SK-N-SH (cell line): ENCODE results near the gene GRIK1. TPM values are rescaled to one million over a fixed set of nuclear protein-coding genes. Genes with fewer than 3 reads are reported as not detected.

Experiments
- CTCF ChIA-PET: fragments of 300-600, 350-600 bp; formaldehyde crosslinking; extraction: SDS; loops from one replicate; lab custom pipeline; 2021; lab: Yijun Ruan, JAX
- POLR2A ChIA-PET: fragments of 350-600 bp; sonication (Branson Sonifier 250); formaldehyde crosslinking; extraction: SDS; loops from one replicate; lab custom pipeline; 2020; ENCODE audit warnings: antibody characterized with exemption, inconsistent platforms; lab: Yijun Ruan, JAX
- DNase-seq: peaks from one replicate; pipeline ENCODE4 v3.0.0; 2012
- H2AFZ ChIP-seq: fragments of 200-600 bp; sonication (generic); 2 replicates; pipeline ENCODE4 v1.8.1; 2016; ENCODE audit warnings: antibody characterized with exemption, mild to moderate bottlenecking, low read depth
- H3F3A ChIP-seq: fragments of 200-600 bp; sonication (generic); replicated peaks from 2 replicates; pipeline ENCODE3; 2016; ENCODE audit warnings: antibody characterized with exemption, mild to moderate bottlenecking; ENCODE audit not compliant: insufficient read depth
- H3K27ac ChIP-seq, 2 experiments: fragments of 200-500 bp in 1 of 2; fragments of 200-600 bp in 1 of 2; sonication (Bioruptor generic) in 1 of 2; sonication (generic), shearing (Covaris generic) in 1 of 2; 2 replicates each; pipeline versions ENCODE4 v1.5.1 to v1.6.1; 2014 to 2016; ENCODE audit warnings: low read depth in 2 of 2, inconsistent platforms in 1 of 2, low read length in 1 of 2, mild to moderate bottlenecking in 1 of 2, mixed read lengths in 1 of 2
- H3K27me3 ChIP-seq: fragments of 200-600 bp; sonication (generic), shearing (Covaris generic); 2 replicates; pipeline ENCODE4 v1.6.1; 2016; ENCODE audit warnings: mixed run types; ENCODE audit not compliant: insufficient read depth
- H3K36me3 ChIP-seq, 2 experiments: fragments of 200-500 bp in 1 of 2; fragments of 200-600 bp in 1 of 2; sonication (Bioruptor generic) in 1 of 2; sonication (generic) in 1 of 2; replicated peaks in 1 of 2; 2 replicates each; pipeline versions ENCODE3 to v1.5.1; 2014 to 2016; ENCODE audit warnings: low read length in 1 of 2, mild to moderate bottlenecking in 1 of 2; ENCODE audit not compliant: insufficient read depth in 2 of 2, control insufficient read depth in 1 of 2
- H3K4me1 ChIP-seq, 2 experiments: fragments of 200-500 bp in 1 of 2; fragments of 200-600 bp in 1 of 2; sonication (Bioruptor generic) in 1 of 2; sonication (generic), shearing (Covaris generic) in 1 of 2; 2 replicates each; pipeline versions ENCODE4 v1.5.1 to v1.6.1; 2014 to 2016; ENCODE audit warnings: low read depth in 1 of 2, low read length in 1 of 2, mixed run types in 1 of 2; ENCODE audit not compliant: insufficient read depth in 2 of 2, control insufficient read depth in 1 of 2
- H3K4me2 ChIP-seq: fragments of 200-600 bp; sonication (generic), shearing (Covaris generic); 2 replicates; pipeline ENCODE4 v1.6.1; 2017; ENCODE audit warnings: mixed run types
- H3K4me3 ChIP-seq, 2 experiments: fragments of 200-500 bp in 1 of 2; fragments of 200-600 bp in 1 of 2; sonication (Bioruptor generic) in 1 of 2; sonication (generic), shearing (Covaris generic) in 1 of 2; 2 replicates each; pipeline versions ENCODE4 v1.5.1 to v1.8.1; 2014 to 2016; ENCODE audit warnings: low read depth in 2 of 2, inconsistent platforms in 1 of 2, low read length in 1 of 2, mild to moderate bottlenecking in 1 of 2, mixed read lengths in 1 of 2, moderate library complexity in 1 of 2
- H3K79me2 ChIP-seq: fragments of 200-600 bp; sonication (generic); 2 replicates; pipeline ENCODE4 v1.8.1; 2017; ENCODE audit warnings: mild to moderate bottlenecking; ENCODE audit not compliant: insufficient read depth
- H3K9ac ChIP-seq: fragments of 200-600 bp; sonication (generic); 2 replicates; pipeline ENCODE4 v1.6.1; 2017; ENCODE audit warnings: mixed run types
- H3K9me2 ChIP-seq: fragments of 200-600 bp; sonication (generic); 2 replicates; pipeline ENCODE4 v1.6.1; 2017; ENCODE audit warnings: mixed run types
- H3K9me3 ChIP-seq: fragments of 200-600 bp; sonication (generic); 2 replicates; pipeline ENCODE4 v1.6.1; 2017; ENCODE audit warnings: mixed run types, mild to moderate bottlenecking, moderate library complexity
- H4K20me1 ChIP-seq: fragments of 200-600 bp; sonication (generic); 2 replicates; pipeline ENCODE4 v1.6.1; 2017; ENCODE audit warnings: mild to moderate bottlenecking, mixed run types; ENCODE audit not compliant: insufficient read depth
- ELF1 ChIP-seq: IDR thresholded peaks from 2 replicates; pipeline ENCODE4 v1.4.0; 2012
- EP300 ChIP-seq, 2 experiments: IDR thresholded peaks; 2 replicates each; pipeline versions ENCODE4 v1.4.0 to v1.6.1; 2012; ENCODE audit warnings: borderline replicate concordance in 1 of 2, low read depth in 1 of 2, low read length in 1 of 2
- EZH2phosphoT487 ChIP-seq: fragments of 200-600 bp; sonication (generic); IDR thresholded peaks from 2 replicates; pipeline ENCODE4 v1.6.1; 2017; ENCODE audit warnings: low read depth, mixed run types, mild to moderate bottlenecking, antibody characterized with exemption, moderate library complexity, borderline replicate concordance
- FOXM1 ChIP-seq: IDR thresholded peaks from 2 replicates; pipeline ENCODE4 v1.4.0; 2012; ENCODE audit warnings: low read depth, mild to moderate bottlenecking
- GABPA ChIP-seq: IDR thresholded peaks from 2 replicates; pipeline ENCODE4 v1.4.0; 2012; ENCODE audit warnings: low read depth, mild to moderate bottlenecking
- MAX ChIP-seq: IDR thresholded peaks from 2 replicates; pipeline ENCODE4 v1.4.0; 2012; ENCODE audit warnings: low read depth
- MEF2A ChIP-seq: IDR thresholded peaks from 2 replicates; pipeline ENCODE4 v1.4.0; 2012; ENCODE audit warnings: low read depth, borderline replicate concordance
- MXI1 ChIP-seq: IDR thresholded peaks from 2 replicates; pipeline ENCODE4 v1.6.1; 2012; ENCODE audit warnings: mild to moderate bottlenecking, low read depth, low read length, improper control_type of control experiment
- NFIC ChIP-seq: IDR thresholded peaks from 2 replicates; pipeline ENCODE4 v1.4.0; 2012; ENCODE audit warnings: borderline replicate concordance
- PBX3 ChIP-seq: IDR thresholded peaks from 2 replicates; pipeline ENCODE4; 2012
- POLR2AphosphoS5 ChIP-seq: IDR thresholded peaks from 2 replicates; pipeline ENCODE4 v1.6.1; 2012; ENCODE audit warnings: low read depth, low read length
- REST ChIP-seq: IDR thresholded peaks from 2 replicates; pipeline ENCODE4 v1.6.1; 2012; ENCODE audit warnings: mild to moderate bottlenecking, low read depth, low read length, moderate library complexity
- RFX5 ChIP-seq: IDR thresholded peaks from 2 replicates; pipeline ENCODE4 v1.6.1; 2012; ENCODE audit warnings: mild to moderate bottlenecking, improper control_type of control experiment, low read length
- SIN3A ChIP-seq: IDR thresholded peaks from 2 replicates; pipeline ENCODE4 v1.6.1; 2012; ENCODE audit warnings: low read depth, mild to moderate bottlenecking, low read length, moderate library complexity, borderline replicate concordance
- TCF12 ChIP-seq: IDR thresholded peaks from 2 replicates; pipeline ENCODE4 v1.4.0; 2012
- YY1 ChIP-seq: IDR thresholded peaks from 2 replicates; pipeline ENCODE4 v1.4.0; 2012; ENCODE audit warnings: low read depth, mild to moderate bottlenecking
- whole genome bisulfite sequencing: methylation state at CpG from one replicate; pipeline ENCODE4 v1.1.6; 2017; ENCODE audit warnings: low lambda C conversion rate; 5-methylcytosine and 5-hydroxymethylcytosine counted together
- polyA plus RNA-seq, 3 experiments: library from polyadenylated mRNA; depleted of rRNA; stranded (reverse); fragments of >200 nt; gene quantifications; 2 replicates each; pipeline ENCODE4 v1.2.3, GENCODE V29; 2012
- TF ChIP-seq, protein P1 (sequence below): fragments of 200-600 bp; sonication (generic); IDR thresholded peaks from 2 replicates; pipeline ENCODE4 v1.6.1; 2017; ENCODE audit warnings: antibody characterized with exemption, mild to moderate bottlenecking, moderate library complexity

Gene GRIK1
- polyA plus RNA-seq, 1 of the 3 experiments (the other 2 are of a cell fraction), result not detected

DNA sequence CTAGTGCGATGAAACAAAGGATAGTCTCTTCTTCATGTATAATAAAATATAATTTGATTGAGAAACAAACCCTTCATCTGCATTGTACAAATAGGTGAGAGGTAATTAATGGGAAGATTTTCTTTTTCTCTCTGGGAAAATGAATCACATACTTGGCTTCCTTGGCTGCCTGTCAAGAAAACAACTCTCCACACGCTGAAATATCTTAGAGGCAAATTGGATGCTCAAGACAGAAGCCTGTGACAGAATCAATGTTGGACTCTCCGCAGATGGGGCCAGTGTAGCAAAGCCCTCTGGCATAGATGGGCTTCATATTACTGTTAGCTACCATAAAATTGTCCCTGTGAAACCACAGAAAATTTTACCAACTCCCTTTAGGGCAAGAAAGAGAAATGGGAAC is 186.6 kb downstream of the GRIK1 start:
- ChIA-PET POLR2A (no interaction called here), CTCF (no interaction called here)
- no peak overlapping the region for H3K4me3 ChIP-seq
- H3K27me3 ChIP-seq, result peaks cover 7% of the 10 kb centered on the region; the same call in 1 of the 2 replicates
- DNase-seq, result no peak
- no peak overlapping the region for H3K4me2 ChIP-seq
- no peak overlapping the region for H3K9ac ChIP-seq
- H2AFZ ChIP-seq, result no peak overlapping the region
- no peaks in the 10 kb centered on the region for H3K9me3 ChIP-seq
- 8% methylated on average over 3 of the region's 3 CpGs for WGBS
- no peaks in the 10 kb centered on the region for H3K36me3 ChIP-seq
- no peaks in the 10 kb centered on the region for H3K9me2 ChIP-seq
- TF ChIP-seq NFIC (no peak), EZH2phosphoT487 (no peak), MAX (no peak), MXI1 (no peak), REST (no peak), FOXM1 (no peak)
- TF ChIP-seq, protein P1, sequence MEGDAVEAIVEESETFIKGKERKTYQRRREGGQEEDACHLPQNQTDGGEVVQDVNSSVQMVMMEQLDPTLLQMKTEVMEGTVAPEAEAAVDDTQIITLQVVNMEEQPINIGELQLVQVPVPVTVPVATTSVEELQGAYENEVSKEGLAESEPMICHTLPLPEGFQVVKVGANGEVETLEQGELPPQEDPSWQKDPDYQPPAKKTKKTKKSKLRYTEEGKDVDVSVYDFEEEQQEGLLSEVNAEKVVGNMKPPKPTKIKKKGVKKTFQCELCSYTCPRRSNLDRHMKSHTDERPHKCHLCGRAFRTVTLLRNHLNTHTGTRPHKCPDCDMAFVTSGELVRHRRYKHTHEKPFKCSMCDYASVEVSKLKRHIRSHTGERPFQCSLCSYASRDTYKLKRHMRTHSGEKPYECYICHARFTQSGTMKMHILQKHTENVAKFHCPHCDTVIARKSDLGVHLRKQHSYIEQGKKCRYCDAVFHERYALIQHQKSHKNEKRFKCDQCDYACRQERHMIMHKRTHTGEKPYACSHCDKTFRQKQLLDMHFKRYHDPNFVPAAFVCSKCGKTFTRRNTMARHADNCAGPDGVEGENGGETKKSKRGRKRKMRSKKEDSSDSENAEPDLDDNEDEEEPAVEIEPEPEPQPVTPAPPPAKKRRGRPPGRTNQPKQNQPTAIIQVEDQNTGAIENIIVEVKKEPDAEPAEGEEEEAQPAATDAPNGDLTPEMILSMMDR, result no peak
- H3K27ac ChIP-seq, result no peak overlapping the region
- H3K4me1 ChIP-seq, result no peaks in the 10 kb centered on the region
- no peaks in the 10 kb centered on the region for H3F3A ChIP-seq
- H4K20me1 ChIP-seq, result no peaks in the 10 kb centered on the region
- H3K79me2 ChIP-seq, result no peaks in the 10 kb centered on the region

GRCh38 chr21:29751473-29752185 is 188.2 kb downstream of the GRIK1 start:
- H3K27me3 ChIP-seq, result peaks cover 7% of the 10 kb centered on the region; the same call in 1 of the 2 replicates
- H3K9me2 ChIP-seq, result no peaks in the 10 kb centered on the region
- no peak overlapping the region for H3K27ac ChIP-seq
- no peak overlapping the region for H3K9ac ChIP-seq
- no peak for TF ChIP-seq TCF12
- no peak for TF ChIP-seq GABPA
- no peak for TF ChIP-seq MEF2A
- no peak for TF ChIP-seq RFX5
- no peak for TF ChIP-seq SIN3A
- no peak for TF ChIP-seq YY1
- TF ChIP-seq, protein P1, result no peak
- no peak for TF ChIP-seq EP300 (IDR thresholded peaks at IDR 0.05; ENCODE audit: borderline replicate concordance in 1 of 2, low read depth in 1 of 2, low read length in 1 of 2)
- TF ChIP-seq PBX3, result no peak
- TF ChIP-seq ELF1, result no peak
- TF ChIP-seq POLR2AphosphoS5, result no peak
- no peak for DNase-seq
- CTCF ChIA-PET, result no interaction called here
- no peak overlapping the region for H3K4me2 ChIP-seq
- no peaks in the 10 kb centered on the region for H3K79me2 ChIP-seq
- H3F3A ChIP-seq, result no peaks in the 10 kb centered on the region
- no peak overlapping the region for H3K4me3 ChIP-seq
- POLR2A ChIA-PET, result no interaction called here
- H3K36me3 ChIP-seq, result no peaks in the 10 kb centered on the region
- H4K20me1 ChIP-seq, result no peaks in the 10 kb centered on the region
- H3K4me1 ChIP-seq, result no peaks in the 10 kb centered on the region
- H3K9me3 ChIP-seq, result no peaks in the 10 kb centered on the region
- no peak overlapping the region for H2AFZ ChIP-seq
- WGBS, result 49% methylated on average over 7 of the region's 7 CpGs
